CD14-positive monocyte (primary cell): Measurements from ENCODE around the gene POC1A. TPM values are rescaled to one million over a fixed set of nuclear protein-coding genes. Genes with fewer than 3 reads are reported as not detected.

Source experiments
- DNase-seq, 3 donors: peaks; one replicate each; pipeline ENCODE4 v3.0.0-alpha.2; 2011 to 2022
- H2AFZ ChIP-seq: 2 replicates; pipeline ENCODE4 v1.6.0; 2012; ENCODE audit warnings: mild to moderate bottlenecking, low read depth, low read length, inconsistent platforms; ENCODE audit not compliant: insufficient read depth, poor library complexity, severe bottlenecking
- H3K27ac ChIP-seq, 2 donors: 1 replicate in 1 of 2; 2 replicates in 1 of 2; pipeline ENCODE4 v1.5.1; 2012 to 2013; ENCODE audit warnings: low read length in 2 of 2, control low read depth in 1 of 2, inconsistent platforms in 1 of 2, low read depth in 1 of 2, mild to moderate bottlenecking in 1 of 2
- H3K27me3 ChIP-seq, 2 donors: one replicate each; pipeline versions ENCODE4 v1.6.0 to v1.6.1; 2011 to 2013; ENCODE audit warnings: low read length in 2 of 2; ENCODE audit not compliant: control insufficient read depth in 2 of 2, insufficient read depth in 2 of 2
- H3K36me3 ChIP-seq, 2 donors: replicated peaks in 1 of 2; 1 replicate in 1 of 2; 2 replicates in 1 of 2; pipeline versions ENCODE4 v1.5.1 to v1.6.1; 2012 to 2013; ENCODE audit warnings: low read length in 2 of 2, control low read depth in 1 of 2, inconsistent platforms in 1 of 2, mild to moderate bottlenecking in 1 of 2; ENCODE audit not compliant: insufficient read depth in 2 of 2, control insufficient read depth in 1 of 2
- H3K4me1 ChIP-seq, 2 donors: 1 replicate in 1 of 2; 2 replicates in 1 of 2; pipeline versions ENCODE4 v1.5.1 to v1.6.1; 2012 to 2013; ENCODE audit warnings: low read length in 2 of 2, control low read depth in 1 of 2, inconsistent platforms in 1 of 2, mild to moderate bottlenecking in 1 of 2, moderate library complexity in 1 of 2; ENCODE audit not compliant: insufficient read depth in 2 of 2, control insufficient read depth in 1 of 2
- H3K4me2 ChIP-seq: replicated peaks from 2 replicates; pipeline ENCODE3; 2012; ENCODE audit warnings: low read length, moderate library complexity, mild to moderate bottlenecking; ENCODE audit not compliant: poor library complexity, severe bottlenecking; ENCODE audit errors: extremely low read depth
- H3K4me3 ChIP-seq, 3 experiments: fragments of 200-600 bp in 1 of 3; sonication (generic) in 1 of 3; replicated peaks in 1 of 3; 1 replicate in 2 of 3; 2 replicates in 1 of 3; pipeline ENCODE4 v1.5.1; 2011 to 2013; ENCODE audit warnings: low read length in 3 of 3, mild to moderate bottlenecking in 3 of 3, control low read depth in 2 of 3, low read depth in 2 of 3, inconsistent platforms in 1 of 3, moderate library complexity in 1 of 3
- H3K79me2 ChIP-seq: 2 replicates; pipeline ENCODE4 v1.6.0; 2012; ENCODE audit warnings: mild to moderate bottlenecking, control low read depth, inconsistent platforms, low read length, moderate library complexity; ENCODE audit not compliant: insufficient read depth
- H3K9ac ChIP-seq: 2 replicates; pipeline ENCODE4 v1.6.0; 2017; ENCODE audit warnings: low read length, mild to moderate bottlenecking; ENCODE audit not compliant: insufficient read depth, poor library complexity, severe bottlenecking
- H3K9me3 ChIP-seq, 2 donors: replicated peaks in 1 of 2; 1 replicate in 1 of 2; 2 replicates in 1 of 2; pipeline versions ENCODE4 v1.5.1 to v1.6.1; 2012 to 2013; ENCODE audit warnings: low read length in 2 of 2, control low read depth in 1 of 2; ENCODE audit not compliant: control insufficient read depth in 1 of 2, insufficient read depth in 1 of 2
- H4K20me1 ChIP-seq: 2 replicates; pipeline ENCODE4 v1.6.0; 2012; ENCODE audit warnings: mild to moderate bottlenecking, low read length, control low read depth, moderate library complexity; ENCODE audit not compliant: insufficient read depth
- H3K27ac Mint-ChIP-seq, 7 donors: one replicate each; pipeline ENCODE4 v1.8.0; 2020; ENCODE audit warnings: mild to moderate bottlenecking in 7 of 7, mixed read lengths in 7 of 7, moderate library complexity in 6 of 7, inconsistent platforms in 2 of 7
- H3K27me3 Mint-ChIP-seq, 3 donors: one replicate each; pipeline ENCODE4 v1.8.0; 2021 to 2022; ENCODE audit warnings: low read depth in 3 of 3, mild to moderate bottlenecking in 3 of 3, mixed read lengths in 3 of 3, moderate library complexity in 3 of 3, inconsistent platforms in 1 of 3
- H3K36me3 Mint-ChIP-seq, 2 donors: one replicate each; pipeline ENCODE4 v1.8.0; 2020; ENCODE audit warnings: mixed read lengths in 2 of 2, inconsistent platforms in 1 of 2, mild to moderate bottlenecking in 1 of 2
- H3K4me1 Mint-ChIP-seq: one replicate; pipeline ENCODE4 v1.8.0; 2020; ENCODE audit warnings: mild to moderate bottlenecking, mixed read lengths
- H3K4me3 Mint-ChIP-seq, 2 donors: one replicate each; pipeline ENCODE4 v1.8.0; 2020; ENCODE audit warnings: mild to moderate bottlenecking in 2 of 2, mixed read lengths in 2 of 2, moderate library complexity in 1 of 2
- H3K9me3 Mint-ChIP-seq, 7 donors: one replicate each; pipeline ENCODE4 v1.8.0; 2020 to 2022; ENCODE audit warnings: mixed read lengths in 7 of 7, mild to moderate bottlenecking in 6 of 7, moderate library complexity in 6 of 7, inconsistent platforms in 2 of 7
- CTCF ChIP-seq: fragments of 200-600 bp; IDR thresholded peaks from one replicate; pipeline ENCODE4 v1.8.0; 2022; ENCODE audit warnings: antibody characterized with exemption, mild to moderate bottlenecking
- WGBS: methylation state at CpG from one replicate; pipeline ENCODE4 v1.1.5; 2013; ENCODE audit warnings: missing lambda C conversion rate; ENCODE audit not compliant: insufficient coverage; 5-methylcytosine and 5-hydroxymethylcytosine counted together
- intact Hi-C, 2 donors: fragments of 100-400 bp; cut with micrococcal nuclease; formaldehyde crosslinking; loops; one replicate each; pipeline versions ENCODE4 v1.15.0 to v1.15.1; 2023
- polyA plus RNA-seq, 3 donors: library from polyadenylated mRNA; depleted of rRNA in 1 of 3; unstranded in 2 of 3; stranded (reverse) in 1 of 3; fragments of 300-500 nt in 2 of 3; fragments of >200 nt in 1 of 3; fragmentation: Illumina TruSeq in 2 of 3; gene quantifications; 1 replicate in 2 of 3; 2 replicates in 1 of 3; pipeline ENCODE4 v1.2.3, GENCODE V29; 2012 to 2021

The POC1A gene
- polyA plus RNA-seq, 3 donors, result 1.2 to 2.0 (median 1.5) TPM

DNA sequence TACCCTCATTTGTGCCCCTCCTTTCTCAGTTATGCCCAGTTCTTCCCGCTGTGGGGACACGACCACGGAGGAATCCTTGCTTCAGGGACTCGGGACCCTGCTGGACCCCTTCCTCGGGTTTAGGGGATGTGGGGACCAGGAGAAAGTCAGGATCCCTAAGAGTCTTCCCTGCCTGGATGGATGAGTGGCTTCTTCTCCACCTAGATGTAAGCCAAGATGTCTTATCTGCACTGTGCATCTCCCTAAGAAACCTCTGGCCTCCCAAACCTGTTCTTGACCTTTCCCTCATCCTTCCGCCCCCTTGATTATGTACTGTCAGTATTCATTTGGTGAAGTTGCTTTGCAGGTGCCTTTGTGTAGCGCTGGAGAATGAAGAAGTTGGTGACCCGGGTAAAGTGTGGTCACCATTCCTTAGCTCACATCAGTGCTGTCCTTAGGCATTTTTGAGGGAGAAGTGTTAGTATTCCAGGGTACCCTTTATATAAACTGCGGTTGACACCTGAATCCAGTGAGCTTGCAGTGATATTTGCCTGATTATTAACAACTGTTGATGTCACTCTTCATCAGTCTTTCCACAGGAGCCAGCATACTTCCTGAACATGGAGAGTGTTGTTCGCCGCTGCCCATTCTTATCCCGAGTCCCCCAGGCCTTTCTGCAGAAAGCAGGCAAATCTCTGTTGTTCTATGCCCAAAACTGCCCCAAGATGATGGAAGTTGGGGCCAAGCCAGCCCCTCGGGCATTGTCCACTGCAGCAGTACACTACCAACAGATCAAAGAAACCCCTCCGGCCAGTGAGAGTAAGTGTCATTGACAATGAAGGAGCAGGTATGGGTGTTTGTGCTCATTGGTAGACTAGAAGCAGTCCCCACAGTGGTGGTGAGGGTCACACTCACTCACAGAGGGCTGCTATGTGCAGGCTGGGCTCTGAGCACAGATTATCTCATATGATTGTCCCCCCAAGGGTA, 44.7 kb upstream of the POC1A start:
- Mint-ChIP-seq H3K4me1 (peaks cover 82% of the 10 kb centered on the region), H3K27me3 (no peaks in the 10 kb centered on the region), H3K9me3 (no peaks in the 10 kb centered on the region), H3K27ac (peak overlapping the region; percentile 90 to 98 (median 94)), H3K4me3 (peak overlapping the region; percentile 97 to 98), H3K36me3 (peaks cover 24 to 31% of the 10 kb centered on the region in 2 donors)
- H3K36me3 ChIP-seq, result peaks cover 7 to 10% of the 10 kb centered on the region in 2 donors
- H3K4me3 ChIP-seq, result peak overlapping the region; percentile 66 to 86 (median 80)
- peaks cover 46% of the 10 kb centered on the region for H3K79me2 ChIP-seq
- H3K4me1 ChIP-seq, result peaks cover 81 to 87% of the 10 kb centered on the region in 2 donors
- TF ChIP-seq CTCF, result no peak
- no peaks in the 10 kb centered on the region for H3K9me3 ChIP-seq
- DNase-seq, result peak in 1 of 3 donors; percentile 12
- peak overlapping the region; percentile 88 for H3K9ac ChIP-seq
- intact Hi-C loops, result loop anchor here (5.0 kb wide), 2 partner anchors 47 to 137 kb away; partner anchors contain the start of gene POC1A (in 1 of the 2)
- H4K20me1 ChIP-seq, result peaks cover 24% of the 10 kb centered on the region
- H2AFZ ChIP-seq, result peak overlapping the region; percentile 71
- 31% methylated on average over 8 of the region's 14 CpGs for WGBS
- no peaks in the 10 kb centered on the region for H3K27me3 ChIP-seq
- H3K27ac ChIP-seq, result peak overlapping the region; percentile 76 to 83
- peak overlapping the region; percentile 84 for H3K4me2 ChIP-seq

DNA sequence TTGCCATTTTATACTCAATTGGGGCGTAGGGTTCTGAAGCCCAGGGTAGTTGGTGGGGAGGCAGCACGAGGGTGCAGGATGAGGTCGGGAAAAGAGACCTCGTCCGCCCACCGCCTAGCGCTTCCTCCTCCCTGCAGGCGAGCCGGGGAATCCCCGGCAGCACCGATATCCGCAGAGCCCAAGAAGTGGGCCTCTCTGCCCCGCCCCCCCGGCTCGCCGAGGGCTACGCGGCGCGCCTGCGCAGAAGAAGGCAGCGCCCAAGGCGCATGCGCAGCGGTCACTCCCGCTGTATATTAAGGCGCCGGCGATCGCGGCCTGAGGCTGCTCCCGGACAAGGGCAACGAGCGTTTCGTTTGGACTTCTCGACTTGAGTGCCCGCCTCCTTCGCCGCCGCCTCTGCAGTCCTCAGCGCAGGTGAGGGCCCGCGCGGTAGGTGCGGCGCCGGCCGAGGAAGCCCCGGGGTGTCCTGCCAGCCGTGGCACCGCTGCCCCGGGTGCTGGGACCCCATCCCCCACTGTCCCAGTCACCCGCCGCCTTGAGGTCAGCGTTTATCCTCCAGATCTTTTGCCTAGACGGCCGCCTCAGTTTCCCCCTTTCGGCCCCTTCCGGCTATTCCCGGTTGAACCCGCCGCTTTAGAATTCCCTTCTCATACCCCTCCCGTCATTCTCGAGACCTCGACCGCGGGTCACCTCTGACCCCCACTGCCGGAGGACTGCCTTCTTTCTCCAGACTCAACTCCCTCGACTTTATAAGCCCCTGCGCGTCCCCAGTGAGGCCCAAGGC, 43.8 kb upstream of the POC1A start, which contains the start of gene ALAS1:
Gene ALAS1, plus strand, starts transcription at position 319 of the 784 bp plus-strand sequence. CDS start 1,082 bp downstream, outside the sequence.
- Mint-ChIP-seq H3K9me3 (no peaks in the 10 kb centered on the region), H3K4me3 (peak within 1 kb of the TSS; percentile 97 to 98), H3K36me3 (peaks cover 15 to 22% of the 10 kb centered on the region in 2 donors), H3K27ac (peak within 1 kb of the TSS; percentile 92 to 98 (median 94)), H3K27me3 (peaks cover 0 to under 1% (median 0%) of the 10 kb centered on the region in 3 donors), H3K4me1 (peaks cover 73% of the 10 kb centered on the region)
- Histone ChIP-seq H3K27me3 (no peaks in the 10 kb centered on the region), H3K27ac (peak within 1 kb of the TSS; percentile 76 to 83), H3K9me3 (no peaks in the 10 kb centered on the region), H3K4me1 (peaks cover 72 to 78% of the 10 kb centered on the region in 2 donors), H4K20me1 (peaks cover 22% of the 10 kb centered on the region), H3K4me2 (peak within 1 kb of the TSS; percentile 84), H3K79me2 (peaks cover 37% of the 10 kb centered on the region), H3K36me3 (peaks cover 0 to 1% of the 10 kb centered on the region in 2 donors), H3K9ac (peak within 1 kb of the TSS; percentile 88), H3K4me3 (peak within 1 kb of the TSS; percentile 66 to 86 (median 80)), H2AFZ (peak within 1 kb of the TSS; percentile 71)
- intact Hi-C loops, result loop anchor here (5.0 kb wide), 2 partner anchors 46 to 136 kb away; partner anchors contain the start of gene POC1A (in 1 of the 2)
- TF ChIP-seq CTCF, result no peak
- WGBS, result 0% methylated on average over 69 of the region's 71 CpGs
- DNase-seq, result peak; percentile 92 to 93 (median 93)
